NCI-H2171 treated with DMSO at 0.1 percent for 48 hours (cell line): ENCODE data around the gene JAZF1.

ENCODE experiments used
- DNase-seq: peaks from one replicate; lab custom pipeline; 2025; lab: John Stamatoyannopoulos, UW

Gene JAZF1

GRCh38 chr7:27966219-27966780 lies 214.3 kb downstream of the JAZF1 start:
- no peak for DNase-seq

- DNase-seq, result no peak
Observed at GRCh38 chr7:27965650-27966049, 214.9 kb downstream of the JAZF1 start.

- DNase-seq, result no peak
Observed at GRCh38 chr7:27964820-27965219, 215.8 kb downstream of the JAZF1 start.

GRCh38 chr7:27963056-27963455 lies 217.5 kb downstream of the JAZF1 start:
- DNase-seq, result no peak

GRCh38 chr7:27962273-27962672 lies 218.3 kb downstream of the JAZF1 start:
- DNase-seq, result no peak

GRCh38 chr7:27961255-27961654 lies 219.3 kb downstream of the JAZF1 start:
- no peak for DNase-seq

- no peak for DNase-seq
Observed at GRCh38 chr7:27960415-27960814, 220.2 kb downstream of the JAZF1 start.

GRCh38 chr7:27958933-27959548 lies 221.6 kb downstream of the JAZF1 start:
- DNase-seq, result no peak

GRCh38 chr7:27955596-27955995 lies 225.0 kb downstream of the JAZF1 start:
- DNase-seq, result peak; percentile 40

- no peak for DNase-seq
Observed at GRCh38 chr7:27955011-27955410, 225.6 kb downstream of the JAZF1 start.

- no peak for DNase-seq
Observed at GRCh38 chr7:27953777-27954176, 226.8 kb downstream of the JAZF1 start.

GRCh38 chr7:27953361-27953760 lies 227.2 kb downstream of the JAZF1 start:
- no peak for DNase-seq

GRCh38 chr7:27952456-27953285 lies 227.9 kb downstream of the JAZF1 start:
- no peak for DNase-seq

GRCh38 chr7:27950123-27950522 lies 230.5 kb downstream of the JAZF1 start:
- no peak for DNase-seq

GRCh38 chr7:27948861-27949260 lies 231.7 kb downstream of the JAZF1 start:
- peak; percentile 5 for DNase-seq

- DNase-seq, result no peak
Observed at GRCh38 chr7:27947586-27948278, 232.9 kb downstream of the JAZF1 start.

- DNase-seq, result peak; percentile 43
Observed at GRCh38 chr7:27946351-27946750, 234.2 kb downstream of the JAZF1 start.

- DNase-seq, result no peak
Observed at GRCh38 chr7:27945058-27945795, 235.4 kb downstream of the JAZF1 start.

- DNase-seq, result no peak
Observed at GRCh38 chr7:27944643-27945042, 236.0 kb downstream of the JAZF1 start.

GRCh38 chr7:27943241-27943640 lies 237.4 kb downstream of the JAZF1 start:
- no peak for DNase-seq

GRCh38 chr7:27942711-27943110 lies 237.9 kb downstream of the JAZF1 start:
- no peak for DNase-seq

- DNase-seq, result no peak
Observed at GRCh38 chr7:27941522-27941921, 239.1 kb downstream of the JAZF1 start.
